Upper lobe of left lung (tissue), 6 donors: ENCODE data around the gene CD82. TPM values are rescaled to one million over a fixed set of nuclear protein-coding genes. Genes with fewer than 3 reads are reported as not detected.

ENCODE experiments used
- ATAC-seq, 2 donors: fragments of 200-7000 bp; cut with Tn5 transposase; one replicate each; pipeline ENCODE4 v1.9.1; 2022; ENCODE audit warnings: mild to moderate bottlenecking in 2 of 2, moderate library complexity in 2 of 2; ENCODE audit not compliant: low FRiP score in 2 of 2
- DNase-seq, 2 donors: peaks; one replicate each; pipeline ENCODE4 v3.0.0-alpha.2; 2019 to 2020
- H3K27ac ChIP-seq, 4 donors: fragments of 200-600 bp; sonication (generic); one replicate each; pipeline ENCODE4 v1.5.1; 2016 to 2019
- H3K27me3 ChIP-seq, 4 donors: fragments of 200-600 bp; sonication (generic); one replicate each; pipeline ENCODE4 v1.5.1; 2017 to 2019
- H3K36me3 ChIP-seq, 4 donors: fragments of 200-600 bp; sonication (generic); one replicate each; pipeline ENCODE4 v1.5.1; 2016 to 2019
- H3K4me1 ChIP-seq, 4 donors: fragments of 200-600 bp; sonication (generic); one replicate each; pipeline ENCODE4 v1.5.1; 2018 to 2019
- H3K4me3 ChIP-seq, 4 donors: fragments of 200-600 bp; sonication (generic); one replicate each; pipeline ENCODE4 v1.5.1; 2017 to 2019; ENCODE audit warnings: mild to moderate bottlenecking in 2 of 4, moderate library complexity in 1 of 4
- H3K9me3 ChIP-seq, 4 donors: fragments of 200-600 bp; sonication (generic); one replicate each; pipeline ENCODE4 v1.5.1; 2018 to 2019
- CTCF ChIP-seq, 6 experiments: fragments of 450-650 bp in 4 of 6; fragments of 200-600 bp in 2 of 6; sonication (generic) in 2 of 6; IDR thresholded peaks; one replicate each; pipeline ENCODE4 v1.5.1; 2016 to 2019; ENCODE audit warnings: antibody characterized with exemption in 6 of 6
- EP300 ChIP-seq, 4 donors: sonication (generic); formaldehyde crosslinking; IDR thresholded peaks; one replicate each; pipeline ENCODE4 v1.5.1; 2017; ENCODE audit warnings: antibody characterized with exemption in 4 of 4, control low read depth in 2 of 4
- POLR2A ChIP-seq, 4 donors: fragments of 450-650 bp; IDR thresholded peaks; one replicate each; pipeline ENCODE4 v1.5.1; 2016 to 2017; ENCODE audit warnings: antibody characterized with exemption in 4 of 4, mild to moderate bottlenecking in 2 of 4
- POLR2AphosphoS5 ChIP-seq, 2 donors: sonication (generic); formaldehyde crosslinking; IDR thresholded peaks; one replicate each; pipeline ENCODE4 v1.5.1; 2017; ENCODE audit warnings: antibody characterized with exemption in 2 of 2
- WGBS, 2 donors: methylation state at CpG; one replicate each; pipeline ENCODE4 v1.1.5; 2017 to 2018; 5-methylcytosine and 5-hydroxymethylcytosine counted together
- total RNA-seq, 6 donors: library from RNA; depleted of rRNA in 4 of 6; stranded (reverse); fragments of >200 nt in 4 of 6; gene quantifications; one replicate each; pipeline versions ENCODE4 v1.1.0 to v1.2.1, GENCODE V29; 2016 to 2021
- donor health status: DM: no; HTN: no; CAD: no; lungs with moderate emphysema.
- donor health status: DM: no; HTN: yes; CAD: no; lungs with severe emphysema.

The CD82 gene
- 100 to 1,000 TPM in 2 of 6 donors, 10 to 100 TPM in 4; 29.8 to 148 (median 69.9) TPM for total RNA-seq

GRCh38 chr11:44565211-44565952 is at the start of gene CD82:
Gene CD82 (plus strand): TSS chr11:44565663. CDS start chr11:44594663, 29,000 bp downstream.
- Histone ChIP-seq H3K4me1 (peaks cover 55 to 64% (median 59%) of the 10 kb centered on the region in 4 donors), H3K27ac (peak within 1 kb of the TSS; percentile 95 to 97 (median 96)), H3K36me3 (peaks cover 0 to under 1% (median 0%) of the 10 kb centered on the region in 4 donors), H3K27me3 (no peaks in the 10 kb centered on the region), H3K4me3 (peak within 1 kb of the TSS; percentile 68 to 80 (median 72)), H3K9me3 (no peaks in the 10 kb centered on the region)
- DNase-seq (peak; percentile 100), ATAC-seq (peak; percentile 97 to 98)
- peak in 3 of 4 donors; percentile 63 to 88 (median 79) for TF ChIP-seq POLR2A (IDR thresholded peaks at IDR 0.05)
- peak in 1 of 4 donors; percentile 28 for TF ChIP-seq EP300 (IDR thresholded peaks at IDR 0.05)
- peak; percentile 84 to 90 for TF ChIP-seq POLR2AphosphoS5 (IDR thresholded peaks at IDR 0.05)
- peak; percentile 9 to 70 (median 41) for TF ChIP-seq CTCF (IDR thresholded peaks at IDR 0.05)
- WGBS, 2 donors: 2 to 13% methylated on average over 6 to 60 of the region's 64 CpGs

DNA sequence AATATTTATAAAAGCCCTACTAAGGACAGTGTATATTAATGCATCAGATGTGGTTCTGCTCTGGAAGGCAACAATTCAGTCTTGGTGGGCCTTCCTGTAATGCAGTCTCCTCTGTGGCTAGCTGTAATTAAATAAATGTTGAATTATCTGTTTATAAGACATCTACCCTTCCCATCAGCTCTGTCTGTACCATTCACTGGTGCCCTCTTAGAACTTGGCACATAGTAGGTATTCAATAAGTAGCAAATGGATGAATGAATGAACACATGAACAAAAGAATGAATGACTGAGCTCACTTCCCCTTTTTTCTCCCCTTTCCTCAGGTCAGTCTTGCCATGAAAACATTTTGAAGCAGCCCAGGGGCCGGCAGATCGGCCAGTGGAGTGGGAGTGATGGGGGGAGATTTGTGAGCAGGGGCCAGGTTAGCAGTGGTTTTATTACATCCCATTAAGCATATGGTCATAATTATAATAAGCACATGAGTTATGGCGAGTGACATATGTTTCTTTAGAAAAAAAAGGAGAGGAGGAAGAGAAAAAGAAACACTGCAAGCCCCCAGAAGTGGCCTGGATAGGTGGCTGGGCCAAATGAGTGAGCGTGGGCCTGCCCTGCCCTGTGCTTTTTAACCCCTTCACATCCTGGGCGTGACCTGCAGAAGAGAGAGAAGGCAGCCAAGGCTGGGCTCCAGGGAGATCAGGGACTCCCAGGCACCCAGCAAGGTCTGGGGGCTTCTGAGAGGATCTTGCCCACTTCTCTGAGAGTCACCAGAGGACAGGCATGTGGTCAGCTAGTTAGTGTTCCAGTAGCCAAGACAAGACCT is 48.6 kb upstream of the CD82 start:
- Histone ChIP-seq H3K27me3 (no peaks in the 10 kb centered on the region), H3K27ac (no peak overlapping the region), H3K9me3 (no peaks in the 10 kb centered on the region), H3K36me3 (no peaks in the 10 kb centered on the region), H3K4me3 (no peak overlapping the region), H3K4me1 (peaks cover 0 to 2% (median 0%) of the 10 kb centered on the region in 4 donors)
- 72 to 78% methylated on average over 5 of the region's 5 CpGs for WGBS, 2 donors
- DNase-seq (no peak), ATAC-seq (no peak)
- TF ChIP-seq EP300 (IDR thresholded peaks at IDR 0.05) (no peak), POLR2AphosphoS5 (IDR thresholded peaks at IDR 0.05) (no peak), POLR2A (IDR thresholded peaks at IDR 0.05) (no peak), CTCF (IDR thresholded peaks at IDR 0.05) (no peak)

DNA sequence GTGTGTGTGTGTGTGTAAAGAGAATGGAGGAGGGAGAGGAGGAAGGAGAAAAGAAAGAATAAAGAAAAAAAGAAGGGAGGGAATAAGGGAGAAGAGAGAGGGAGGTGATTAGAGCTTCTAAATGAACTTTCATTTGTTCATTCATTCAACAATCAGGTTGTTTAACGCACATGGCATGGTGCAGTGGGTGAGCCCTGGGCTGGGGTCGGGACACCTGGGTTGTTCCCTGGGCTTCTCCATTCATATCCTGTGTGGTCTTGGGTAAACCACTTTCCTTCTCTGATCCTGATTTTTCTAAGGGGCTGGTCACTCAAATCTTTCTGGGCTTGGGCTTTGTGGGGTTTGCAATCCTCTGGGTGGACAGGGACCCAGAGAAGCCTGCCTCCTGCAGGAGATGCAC is 47.9 kb upstream of the CD82 start:
- Histone ChIP-seq H3K36me3 (no peaks in the 10 kb centered on the region), H3K4me3 (no peak overlapping the region), H3K9me3 (no peaks in the 10 kb centered on the region), H3K4me1 (peaks cover 0 to 2% (median 0%) of the 10 kb centered on the region in 4 donors), H3K27ac (no peak overlapping the region), H3K27me3 (no peaks in the 10 kb centered on the region)
- WGBS, 2 donors: 88 to 91% methylated on average over 2 of the region's 2 CpGs
- ATAC-seq (no peak), DNase-seq (no peak)
- TF ChIP-seq POLR2A (IDR thresholded peaks at IDR 0.05) (no peak), POLR2AphosphoS5 (IDR thresholded peaks at IDR 0.05) (no peak), EP300 (IDR thresholded peaks at IDR 0.05) (no peak), CTCF (IDR thresholded peaks at IDR 0.05) (no peak)

DNA sequence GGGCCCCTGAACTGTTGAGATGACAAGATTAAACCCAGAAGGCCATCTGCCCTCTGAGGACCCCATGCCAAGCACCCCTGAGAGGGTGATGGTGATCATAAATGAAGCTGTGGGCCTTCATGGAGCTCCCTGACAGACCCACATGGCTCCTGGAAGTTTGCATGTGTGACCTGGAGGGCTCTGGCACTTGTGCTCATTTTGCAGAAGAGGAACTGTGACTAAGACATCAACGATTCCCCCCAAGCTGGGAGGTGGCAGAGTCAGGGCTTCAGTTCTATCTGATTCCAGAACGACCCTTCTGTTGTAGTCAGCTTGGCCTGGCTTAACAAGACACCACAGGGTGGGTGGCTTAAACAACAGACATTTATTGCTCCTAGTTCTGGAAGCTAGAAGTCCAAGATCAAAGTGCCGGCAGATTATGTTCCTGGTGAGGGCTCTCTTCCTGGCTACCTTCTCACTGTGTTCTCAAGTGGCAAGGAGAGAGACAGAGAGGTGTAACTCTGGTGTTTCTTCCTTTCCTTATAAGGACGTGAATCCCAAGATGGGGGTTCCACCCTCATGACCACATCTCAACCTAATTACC is 46.4 kb upstream of the CD82 start:
- no peak overlapping the region for H3K4me3 ChIP-seq
- DNase-seq (no peak), ATAC-seq (no peak)
- no peaks in the 10 kb centered on the region for H3K36me3 ChIP-seq
- peaks cover 0 to 2% (median 0%) of the 10 kb centered on the region in 4 donors for H3K4me1 ChIP-seq
- 61 to 65% methylated on average over 4 of the region's 4 CpGs for WGBS, 2 donors
- TF ChIP-seq POLR2AphosphoS5 (IDR thresholded peaks at IDR 0.05) (no peak), EP300 (IDR thresholded peaks at IDR 0.05) (no peak), CTCF (IDR thresholded peaks at IDR 0.05) (no peak), POLR2A (IDR thresholded peaks at IDR 0.05) (no peak)
- no peaks in the 10 kb centered on the region for H3K9me3 ChIP-seq
- no peak overlapping the region for H3K27ac ChIP-seq
- H3K27me3 ChIP-seq: no peaks in the 10 kb centered on the region
